GDM1 (cell line): ENCODE results near the gene CHST14.

Experiments
- DNase-seq: peaks from one replicate; lab custom pipeline; 2025; lab: John Stamatoyannopoulos, UW

The CHST14 gene

DNA sequence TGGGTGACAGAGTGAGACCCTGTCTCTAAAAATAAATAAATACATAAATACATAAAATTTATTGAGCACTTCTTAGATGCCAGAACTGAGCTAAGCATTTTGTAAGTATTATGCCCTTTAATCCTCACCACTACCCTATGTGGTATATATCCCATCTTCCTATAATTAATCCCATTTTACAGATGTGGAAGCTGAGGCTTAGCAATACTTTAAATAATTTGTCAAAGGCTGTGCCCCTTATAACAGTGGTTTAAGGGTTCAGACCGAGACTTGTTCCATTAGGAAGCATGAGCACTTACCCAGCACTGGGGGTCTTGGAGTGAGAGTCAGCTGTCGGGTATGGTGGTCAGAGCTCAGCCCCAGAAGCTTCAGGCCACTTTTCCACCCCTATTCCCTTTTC is 7.5 kb upstream of the CHST14 start:
- no peak for DNase-seq

- no peak for DNase-seq
These were observed 6.8 kb upstream of the CHST14 start for GRCh38 chr15:40463886-40464545.

DNA sequence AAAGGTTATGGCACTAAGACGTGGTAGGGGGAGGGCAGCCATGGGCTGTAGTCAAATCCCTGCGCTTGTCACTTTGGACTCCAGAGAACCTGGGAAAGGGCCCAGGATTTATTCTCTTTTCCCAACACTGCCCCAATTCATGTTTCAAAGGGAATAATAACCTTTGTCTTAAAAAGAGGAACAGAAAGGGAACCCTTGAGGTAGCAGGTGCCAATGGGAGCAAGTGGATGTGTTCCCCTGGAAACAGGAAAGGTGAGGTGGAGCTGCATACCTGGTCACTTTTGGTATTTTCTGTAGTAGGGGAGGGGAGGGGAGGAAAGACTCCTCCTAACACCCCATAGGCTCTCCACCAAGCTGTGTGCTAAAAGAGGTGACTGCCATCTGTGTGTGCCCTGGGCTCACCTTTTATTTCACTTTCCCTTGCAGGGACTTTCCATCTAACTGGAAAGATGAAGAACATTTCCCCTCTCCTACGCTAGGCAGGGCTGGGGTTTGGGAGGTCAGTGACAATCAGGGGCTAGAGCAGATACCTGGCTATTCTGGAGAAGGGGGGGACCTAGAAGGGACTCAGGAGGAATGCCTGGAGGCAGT is 6.1 kb upstream of the CHST14 start:
- no peak for DNase-seq

DNA sequence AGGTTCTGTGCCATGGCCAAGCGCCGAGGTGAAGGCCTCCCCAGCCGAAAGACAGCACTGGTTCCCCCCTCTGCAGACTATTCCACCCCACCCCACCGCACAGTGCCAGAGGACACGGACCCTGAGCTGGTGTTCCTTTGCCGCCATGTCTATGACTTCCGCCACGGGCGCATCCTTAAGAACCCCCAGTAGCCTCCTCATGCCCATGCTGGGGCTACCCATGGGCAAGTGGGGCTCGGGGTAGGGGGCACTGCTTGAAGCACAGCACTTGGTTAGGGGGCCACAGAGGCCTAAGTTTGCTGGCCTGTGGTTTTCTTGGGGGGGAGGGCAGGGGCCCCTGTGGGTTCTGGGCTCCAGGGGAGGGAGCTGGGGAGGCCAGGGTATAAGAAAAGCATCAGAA is 4.8 kb upstream of the CHST14 start:
- DNase-seq: no peak

- no peak for DNase-seq
These were observed 4.1 kb upstream of the CHST14 start for GRCh38 chr15:40466426-40467260.

DNA sequence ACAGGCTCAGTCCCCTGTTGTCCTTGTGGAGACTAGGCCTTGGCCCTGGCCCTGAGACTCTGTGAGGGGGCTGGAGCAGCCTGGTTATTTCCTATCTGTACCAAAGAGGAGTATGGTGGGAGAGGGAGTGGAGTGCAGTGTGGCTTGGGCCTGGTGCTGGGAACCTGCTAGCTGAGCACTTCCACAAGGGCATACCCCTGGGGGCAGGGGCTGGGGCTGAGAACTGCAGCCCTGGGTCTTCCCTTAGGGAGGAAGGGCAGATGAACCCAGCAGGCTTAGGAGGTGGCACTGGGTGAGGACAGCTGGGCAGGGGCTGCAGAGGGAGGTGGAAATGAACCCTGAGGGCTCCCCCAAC is 3.5 kb upstream of the CHST14 start:
- no peak for DNase-seq

DNA sequence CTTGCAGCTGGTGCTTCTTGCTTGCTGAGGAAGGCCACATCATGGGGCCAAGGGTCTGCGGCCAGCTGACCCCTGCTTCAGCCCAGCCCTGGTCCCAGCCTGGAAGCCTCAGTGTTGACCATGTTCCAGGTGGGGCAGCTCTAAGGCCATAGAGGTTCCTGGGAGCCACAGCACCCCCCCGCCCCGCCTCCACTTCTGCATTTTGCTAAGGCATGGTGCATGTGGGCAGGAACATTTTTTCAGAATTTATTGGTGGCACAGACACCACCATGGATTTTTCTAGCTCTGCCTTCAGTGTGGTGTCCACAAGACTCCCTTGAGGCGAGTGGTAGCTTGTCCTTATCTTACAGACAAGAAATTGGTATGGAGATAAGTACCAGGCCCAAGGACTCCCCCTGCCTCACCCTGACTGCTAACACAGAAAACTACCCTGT is 1.9 kb upstream of the CHST14 start:
- no peak for DNase-seq

GRCh38 chr15:40469776-40470390 is 901 bp upstream of the CHST14 start:
- DNase-seq: no peak

DNA sequence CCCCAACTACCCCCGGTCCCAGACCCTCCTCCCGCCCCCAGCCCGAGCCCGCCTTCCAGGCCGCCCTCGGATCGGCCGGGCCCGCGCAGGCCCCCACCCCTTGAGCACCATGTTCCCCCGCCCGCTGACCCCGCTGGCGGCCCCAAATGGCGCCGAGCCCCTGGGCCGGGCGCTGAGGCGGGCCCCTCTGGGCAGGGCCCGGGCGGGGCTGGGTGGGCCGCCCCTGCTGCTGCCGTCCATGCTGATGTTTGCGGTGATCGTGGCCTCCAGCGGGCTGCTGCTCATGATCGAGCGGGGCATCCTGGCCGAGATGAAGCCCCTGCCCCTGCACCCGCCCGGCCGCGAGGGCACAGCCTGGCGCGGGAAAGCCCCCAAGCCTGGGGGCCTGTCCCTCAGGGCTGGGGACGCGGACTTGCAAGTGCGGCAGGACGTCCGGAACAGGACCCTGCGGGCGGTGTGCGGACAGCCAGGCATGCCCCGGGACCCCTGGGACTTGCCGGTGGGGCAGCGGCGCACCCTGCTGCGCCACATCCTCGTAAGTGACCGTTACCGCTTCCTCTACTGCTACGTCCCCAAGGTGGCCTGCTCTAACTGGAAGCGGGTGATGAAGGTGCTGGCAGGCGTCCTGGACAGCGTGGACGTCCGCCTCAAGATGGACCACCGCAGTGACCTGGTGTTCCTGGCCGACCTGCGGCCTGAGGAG is 472 bp downstream of the CHST14 start:
- DNase-seq: no peak

DNA sequence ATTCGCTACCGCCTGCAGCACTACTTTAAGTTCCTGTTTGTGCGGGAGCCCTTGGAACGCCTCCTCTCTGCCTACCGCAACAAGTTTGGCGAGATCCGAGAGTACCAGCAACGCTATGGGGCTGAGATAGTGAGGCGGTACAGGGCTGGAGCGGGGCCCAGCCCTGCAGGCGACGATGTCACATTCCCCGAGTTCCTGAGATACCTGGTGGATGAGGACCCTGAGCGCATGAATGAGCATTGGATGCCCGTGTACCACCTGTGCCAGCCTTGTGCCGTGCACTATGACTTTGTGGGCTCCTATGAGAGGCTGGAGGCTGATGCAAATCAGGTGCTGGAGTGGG is 995 bp downstream of the CHST14 start:
- peak; percentile 18 for DNase-seq

- DNase-seq: no peak
These were observed 1.5 kb downstream of the CHST14 start for GRCh38 chr15:40472171-40472727.

DNA sequence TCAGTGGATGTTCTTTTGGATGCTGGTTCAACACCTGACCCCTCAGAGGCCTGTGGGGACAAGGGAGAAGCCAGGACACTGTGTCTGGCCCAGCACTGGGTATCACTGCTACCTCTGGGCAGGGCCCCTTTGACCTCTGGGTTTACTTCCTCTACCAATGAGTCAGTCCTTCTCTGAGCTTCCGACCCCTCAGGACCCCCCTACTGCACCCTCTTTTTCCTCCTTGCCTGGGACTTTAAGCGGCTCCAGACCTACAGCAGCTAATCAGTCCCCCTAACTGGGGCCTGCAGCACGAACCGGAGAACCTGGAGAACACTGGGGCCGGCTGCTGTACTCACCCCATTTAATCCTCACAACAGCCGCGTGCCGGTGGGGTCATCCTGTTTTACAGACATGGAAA is 3.8 kb downstream of the CHST14 start:
- no peak for DNase-seq

DNA sequence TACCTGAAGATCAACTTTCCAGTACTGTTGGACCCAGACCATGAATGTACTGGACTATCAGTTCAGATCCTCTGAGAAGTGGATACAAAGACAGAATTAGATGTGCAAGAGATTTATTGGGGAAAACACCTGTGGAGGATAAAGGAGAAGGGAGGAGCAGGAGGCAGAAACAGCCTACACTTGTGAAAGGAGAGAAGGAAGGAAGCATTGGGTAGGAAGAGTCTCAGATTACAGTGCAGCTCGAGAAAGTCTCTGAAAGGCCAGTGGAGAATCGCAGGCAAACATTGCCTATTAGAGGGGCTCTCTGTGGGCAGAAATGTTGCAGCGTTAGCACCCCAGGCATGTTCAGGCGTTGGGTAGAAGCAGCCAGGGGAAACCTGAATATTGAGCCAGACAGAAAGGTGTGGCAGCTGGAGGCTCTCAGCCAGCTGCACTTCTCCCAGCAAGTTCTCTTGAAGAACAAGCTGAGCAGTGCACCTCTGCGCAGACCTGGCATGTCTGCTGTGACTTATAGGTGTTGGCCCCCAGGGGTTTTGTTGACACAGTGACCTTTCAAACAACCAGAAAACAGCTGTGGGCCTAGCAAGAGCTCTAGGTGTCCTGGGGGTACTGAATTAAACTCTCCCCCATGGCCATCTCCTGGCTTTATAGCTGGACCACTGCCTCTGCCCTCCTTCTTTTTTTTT is 7.0 kb downstream of the CHST14 start:
- DNase-seq: no peak

GRCh38 chr15:40479024-40479423 is 8.2 kb downstream of the CHST14 start:
- no peak for DNase-seq

GRCh38 chr15:40481341-40482074 is 10.7 kb downstream of the CHST14 start:
- DNase-seq: no peak

- DNase-seq: no peak
These were observed 13.1 kb downstream of the CHST14 start for GRCh38 chr15:40483919-40484318.

GRCh38 chr15:40486066-40486770 is 15.4 kb downstream of the CHST14 start:
- DNase-seq: no peak

GRCh38 chr15:40487816-40488682 is 17.3 kb downstream of the CHST14 start:
- DNase-seq: no peak
